ENCODE measurements around the gene RABGAP1L. TPM values are rescaled to one million over a fixed set of nuclear protein-coding genes. Genes with fewer than 3 reads are reported as not detected.

RABGAP1L gene
- total RNA-seq, 1 experiment from 2014 or later: 29.3 TPM

DNA sequence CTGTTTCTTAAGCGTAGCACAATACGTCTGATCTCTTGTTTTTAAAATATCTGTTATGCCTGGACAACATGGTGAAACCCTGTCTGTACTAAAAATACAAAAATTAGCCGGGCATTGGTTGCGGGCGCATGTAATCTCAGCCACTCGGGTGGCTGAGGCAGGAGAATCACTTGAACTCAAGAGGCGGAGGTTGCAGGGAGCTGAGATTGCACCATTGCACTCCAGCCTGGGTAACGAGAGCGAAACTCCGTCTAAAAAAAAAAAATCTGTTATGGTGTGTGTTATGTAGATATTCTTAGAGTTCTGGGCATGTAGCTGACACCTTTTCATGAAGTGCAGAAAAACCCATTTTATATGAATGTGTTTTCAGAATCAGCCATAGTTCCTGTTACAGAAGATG lies 38.2 kb downstream of the RABGAP1L start:
- intact Hi-C loops (cut with micrococcal nuclease): no loop called here
- Histone ChIP-seq H2AFZ (ENCODE audit: low read depth, low read length, poor library complexity, severe bottlenecking) (no peak overlapping the region), H3K4me1 (ENCODE audit: control insufficient read depth in 1 of 2, insufficient read depth in 2 of 2, low read length in 2 of 2) (no peaks in the 10 kb centered on the region), H3K36me3 (ENCODE audit: control insufficient read depth in 1 of 2, insufficient read depth in 2 of 2, low read length in 2 of 2) (no peaks in the 10 kb centered on the region), H3K27me3 (ENCODE audit: insufficient read depth, low read length) (no peaks in the 10 kb centered on the region), H3K27ac (ENCODE audit: low read depth, low read length) (no peak overlapping the region), H3K4me2 (ENCODE audit: low read length) (no peak overlapping the region), H3K9me2 (ENCODE audit: insufficient read depth) (no peaks in the 10 kb centered on the region), H3K9ac (ENCODE audit: low read length) (no peak overlapping the region), H4K20me1 (ENCODE audit: insufficient read depth) (no peaks in the 10 kb centered on the region), H3K4me3 (replicated peaks in 1 of 2; ENCODE audit: low read depth in 1 of 2, low read length in 2 of 2) (no peak overlapping the region), H3K9me3 (ENCODE audit: control insufficient read depth in 1 of 2, insufficient read depth in 1 of 2, low read depth in 1 of 2, low read length in 2 of 2) (no peaks in the 10 kb centered on the region), H3K79me2 (ENCODE audit: insufficient read depth, low read length) (no peaks in the 10 kb centered on the region; the same call in 1 of the 2 replicates)
- CTCF ChIA-PET: no interaction called here
- RAD21 ChIA-PET (ENCODE audit: low non-redundant PET in 1 of 2, low total read pairs in 2 of 2, uncharacterized antibody in 2 of 2, unreplicated experiment in 2 of 2): no interaction called here
- no peak for DNase-seq (ENCODE audit: low read depth, low spot score)
- no peak for ATAC-seq
- TF ChIP-seq, protein P1, sequence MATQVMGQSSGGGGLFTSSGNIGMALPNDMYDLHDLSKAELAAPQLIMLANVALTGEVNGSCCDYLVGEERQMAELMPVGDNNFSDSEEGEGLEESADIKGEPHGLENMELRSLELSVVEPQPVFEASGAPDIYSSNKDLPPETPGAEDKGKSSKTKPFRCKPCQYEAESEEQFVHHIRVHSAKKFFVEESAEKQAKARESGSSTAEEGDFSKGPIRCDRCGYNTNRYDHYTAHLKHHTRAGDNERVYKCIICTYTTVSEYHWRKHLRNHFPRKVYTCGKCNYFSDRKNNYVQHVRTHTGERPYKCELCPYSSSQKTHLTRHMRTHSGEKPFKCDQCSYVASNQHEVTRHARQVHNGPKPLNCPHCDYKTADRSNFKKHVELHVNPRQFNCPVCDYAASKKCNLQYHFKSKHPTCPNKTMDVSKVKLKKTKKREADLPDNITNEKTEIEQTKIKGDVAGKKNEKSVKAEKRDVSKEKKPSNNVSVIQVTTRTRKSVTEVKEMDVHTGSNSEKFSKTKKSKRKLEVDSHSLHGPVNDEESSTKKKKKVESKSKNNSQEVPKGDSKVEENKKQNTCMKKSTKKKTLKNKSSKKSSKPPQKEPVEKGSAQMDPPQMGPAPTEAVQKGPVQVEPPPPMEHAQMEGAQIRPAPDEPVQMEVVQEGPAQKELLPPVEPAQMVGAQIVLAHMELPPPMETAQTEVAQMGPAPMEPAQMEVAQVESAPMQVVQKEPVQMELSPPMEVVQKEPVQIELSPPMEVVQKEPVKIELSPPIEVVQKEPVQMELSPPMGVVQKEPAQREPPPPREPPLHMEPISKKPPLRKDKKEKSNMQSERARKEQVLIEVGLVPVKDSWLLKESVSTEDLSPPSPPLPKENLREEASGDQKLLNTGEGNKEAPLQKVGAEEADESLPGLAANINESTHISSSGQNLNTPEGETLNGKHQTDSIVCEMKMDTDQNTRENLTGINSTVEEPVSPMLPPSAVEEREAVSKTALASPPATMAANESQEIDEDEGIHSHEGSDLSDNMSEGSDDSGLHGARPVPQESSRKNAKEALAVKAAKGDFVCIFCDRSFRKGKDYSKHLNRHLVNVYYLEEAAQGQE (IDR thresholded peaks at IDR 0.05; ENCODE audit: low read depth): no peak
- TF ChIP-seq, protein P2, sequence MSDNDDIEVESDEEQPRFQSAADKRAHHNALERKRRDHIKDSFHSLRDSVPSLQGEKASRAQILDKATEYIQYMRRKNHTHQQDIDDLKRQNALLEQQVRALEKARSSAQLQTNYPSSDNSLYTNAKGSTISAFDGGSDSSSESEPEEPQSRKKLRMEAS (IDR thresholded peaks at IDR 0.05): no peak
- TF ChIP-seq SRF (IDR thresholded peaks at IDR 0.05; ENCODE audit: low read depth) (no peak), YY1 (IDR thresholded peaks at IDR 0.05; ENCODE audit: extremely low read depth, insufficient replicate concordance, low read depth, low read length) (no peak), CEBPB (IDR thresholded peaks at IDR 0.05; ENCODE audit: low read depth) (no peak), POLR2A (IDR thresholded peaks at IDR 0.05; ENCODE audit: borderline replicate concordance, extremely low read depth, insufficient read depth, insufficient read length) (no peak), ZFX (IDR thresholded peaks at IDR 0.05) (no peak)
- TF ChIP-seq, protein P3, sequence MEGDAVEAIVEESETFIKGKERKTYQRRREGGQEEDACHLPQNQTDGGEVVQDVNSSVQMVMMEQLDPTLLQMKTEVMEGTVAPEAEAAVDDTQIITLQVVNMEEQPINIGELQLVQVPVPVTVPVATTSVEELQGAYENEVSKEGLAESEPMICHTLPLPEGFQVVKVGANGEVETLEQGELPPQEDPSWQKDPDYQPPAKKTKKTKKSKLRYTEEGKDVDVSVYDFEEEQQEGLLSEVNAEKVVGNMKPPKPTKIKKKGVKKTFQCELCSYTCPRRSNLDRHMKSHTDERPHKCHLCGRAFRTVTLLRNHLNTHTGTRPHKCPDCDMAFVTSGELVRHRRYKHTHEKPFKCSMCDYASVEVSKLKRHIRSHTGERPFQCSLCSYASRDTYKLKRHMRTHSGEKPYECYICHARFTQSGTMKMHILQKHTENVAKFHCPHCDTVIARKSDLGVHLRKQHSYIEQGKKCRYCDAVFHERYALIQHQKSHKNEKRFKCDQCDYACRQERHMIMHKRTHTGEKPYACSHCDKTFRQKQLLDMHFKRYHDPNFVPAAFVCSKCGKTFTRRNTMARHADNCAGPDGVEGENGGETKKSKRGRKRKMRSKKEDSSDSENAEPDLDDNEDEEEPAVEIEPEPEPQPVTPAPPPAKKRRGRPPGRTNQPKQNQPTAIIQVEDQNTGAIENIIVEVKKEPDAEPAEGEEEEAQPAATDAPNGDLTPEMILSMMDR (IDR thresholded peaks at IDR 0.05 in 2 of 3, conservative IDR thresholded peaks at IDR 0.05 in 1 of 3; ENCODE audit: borderline replicate concordance in 1 of 3, insufficient read depth in 1 of 3, low read depth in 2 of 3, low read length in 2 of 3): no peak
- BruUV-seq (replicated peaks): no TSS peak
- POLR2A ChIA-PET: no interaction called here

Measured in HCT116 (cell line).